GM18861 (cell line): Measurements from ENCODE around the gene CBFA2T3.

Experiments used
- ATAC-seq: cut with Tn5 transposase; IDR thresholded peaks from one replicate; pipeline ENCODE4 v1.9.1; 2021; ENCODE audit not compliant: unreplicated experiment

CBFA2T3 gene

GRCh38 chr16:88940862-88941817, 35.9 kb downstream of the CBFA2T3 start:
- ATAC-seq = no peak

- ATAC-seq = no peak
These were observed 36.8 kb downstream of the CBFA2T3 start for GRCh38 chr16:88939972-88940861.

DNA sequence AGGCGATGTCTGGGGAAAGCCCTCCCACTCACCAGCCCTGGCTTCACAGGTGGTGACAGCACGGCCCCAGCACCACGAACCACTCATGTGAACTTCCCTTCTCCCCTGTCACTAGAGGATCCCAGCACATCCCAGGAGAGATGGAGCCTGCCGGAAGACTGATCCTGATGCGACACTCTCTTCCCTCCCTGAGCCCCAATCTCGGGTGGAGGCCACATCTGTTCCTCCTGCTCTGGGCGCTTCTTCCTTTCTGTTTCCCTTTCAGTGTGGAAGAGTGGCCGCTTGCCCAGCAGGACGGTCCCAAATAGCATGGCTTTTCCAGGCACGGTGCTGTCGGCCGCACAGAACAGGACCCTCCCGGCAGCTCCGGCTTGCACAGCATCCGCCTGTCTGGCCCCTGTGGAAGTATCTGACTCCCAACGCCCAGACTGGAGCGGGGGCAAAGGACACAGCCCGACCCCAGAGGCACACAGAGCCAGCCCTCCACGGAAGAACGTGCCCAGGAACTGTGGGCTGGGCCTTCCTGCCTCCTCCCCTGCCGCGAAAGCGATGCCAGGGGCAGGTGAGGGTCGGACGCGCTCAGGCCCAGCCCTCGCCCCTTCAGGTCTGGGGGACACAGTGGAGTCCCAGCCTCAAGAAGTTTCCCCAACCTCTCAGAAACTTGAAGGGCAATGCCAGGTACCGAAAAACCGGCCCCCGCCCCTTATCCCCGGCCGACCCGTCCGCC, 37.6 kb downstream of the CBFA2T3 start:
- ATAC-seq = no peak

- ATAC-seq = no peak
These were observed 38.2 kb downstream of the CBFA2T3 start for GRCh38 chr16:88938777-88939244.

DNA sequence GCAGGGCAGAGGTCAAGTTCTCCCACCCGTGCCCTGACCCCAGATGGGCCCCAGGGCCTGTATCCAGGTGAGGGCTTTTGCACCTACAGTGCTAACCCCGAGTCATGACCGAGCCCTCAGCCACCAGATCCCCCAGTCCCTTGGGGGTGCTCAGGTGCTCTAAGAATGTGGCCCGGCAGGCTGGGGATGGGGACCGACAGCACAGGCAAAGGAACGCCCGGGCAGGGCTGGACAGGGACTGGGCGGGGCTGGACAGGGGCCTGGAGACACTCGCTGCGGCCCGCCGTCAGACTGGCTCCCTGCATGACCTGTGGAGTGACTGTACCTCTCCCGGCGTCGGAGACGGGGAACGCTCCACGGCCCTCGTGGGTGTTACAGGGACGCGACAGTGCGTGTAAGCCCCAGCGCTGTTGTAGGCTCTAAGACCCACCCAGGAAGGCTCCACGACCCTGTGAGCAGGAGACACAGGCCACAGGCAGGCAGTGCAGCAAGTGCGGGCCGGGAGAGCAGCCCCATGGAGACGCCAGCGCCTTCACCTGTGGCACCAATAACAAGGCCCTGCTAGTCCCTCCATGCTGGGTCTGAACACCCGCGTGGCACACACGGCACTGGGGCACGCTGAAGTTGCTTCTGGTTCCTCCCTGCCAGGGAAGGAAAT, 38.8 kb downstream of the CBFA2T3 start:
- ATAC-seq = no peak

DNA sequence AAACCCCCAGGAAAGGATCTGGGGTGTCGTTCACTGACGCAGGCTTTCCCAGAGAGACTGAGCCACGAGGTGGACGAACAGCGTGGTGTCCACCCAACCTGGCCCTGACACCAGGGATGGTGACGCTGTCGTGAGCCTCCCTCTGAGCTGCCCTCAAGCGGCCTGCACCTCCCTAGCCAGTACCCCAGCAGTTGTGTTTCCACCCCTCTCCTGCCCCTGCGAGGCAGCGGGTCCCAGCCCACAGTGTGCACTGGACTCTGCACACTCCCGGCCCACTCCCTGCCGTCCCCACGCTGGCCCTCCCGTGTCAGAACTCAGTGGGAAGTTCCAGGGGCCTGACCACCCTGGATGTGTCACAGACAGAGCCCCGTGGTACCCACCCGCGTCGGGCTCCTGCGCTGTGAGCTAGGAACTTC, 39.8 kb downstream of the CBFA2T3 start:
- no peak for ATAC-seq

DNA sequence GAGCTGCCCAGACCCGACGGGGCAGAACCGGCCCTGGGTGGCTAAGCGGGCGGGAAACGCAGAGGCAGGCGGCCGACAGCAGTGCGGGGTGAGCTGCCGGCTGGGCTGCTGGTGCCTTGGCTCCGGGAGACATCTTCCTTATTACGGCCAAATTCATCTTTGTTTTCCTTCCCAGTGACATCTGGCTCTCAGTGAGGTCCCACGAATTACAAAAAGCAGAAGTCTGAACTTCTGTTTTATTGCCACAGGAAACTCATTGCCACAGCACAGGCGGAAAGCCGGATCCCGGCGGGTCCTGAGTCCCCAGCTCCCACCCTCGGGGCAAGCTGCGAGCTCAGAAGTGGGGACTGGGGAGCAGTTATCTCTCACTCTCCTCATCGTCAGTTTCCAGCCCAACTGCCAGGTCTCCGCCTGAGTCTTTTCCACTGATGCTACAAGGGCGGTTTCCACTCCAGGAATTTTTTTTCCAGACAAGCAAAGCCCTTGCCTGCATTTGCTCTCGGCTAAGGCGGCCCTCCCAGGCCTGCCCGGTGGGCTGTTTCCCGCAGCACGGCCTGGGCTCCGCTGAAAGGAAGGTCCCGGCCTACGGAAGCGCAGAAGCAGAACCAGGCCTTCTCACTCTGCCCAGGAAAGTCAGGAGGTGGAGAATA, 40.3 kb downstream of the CBFA2T3 start:
- no peak for ATAC-seq

DNA sequence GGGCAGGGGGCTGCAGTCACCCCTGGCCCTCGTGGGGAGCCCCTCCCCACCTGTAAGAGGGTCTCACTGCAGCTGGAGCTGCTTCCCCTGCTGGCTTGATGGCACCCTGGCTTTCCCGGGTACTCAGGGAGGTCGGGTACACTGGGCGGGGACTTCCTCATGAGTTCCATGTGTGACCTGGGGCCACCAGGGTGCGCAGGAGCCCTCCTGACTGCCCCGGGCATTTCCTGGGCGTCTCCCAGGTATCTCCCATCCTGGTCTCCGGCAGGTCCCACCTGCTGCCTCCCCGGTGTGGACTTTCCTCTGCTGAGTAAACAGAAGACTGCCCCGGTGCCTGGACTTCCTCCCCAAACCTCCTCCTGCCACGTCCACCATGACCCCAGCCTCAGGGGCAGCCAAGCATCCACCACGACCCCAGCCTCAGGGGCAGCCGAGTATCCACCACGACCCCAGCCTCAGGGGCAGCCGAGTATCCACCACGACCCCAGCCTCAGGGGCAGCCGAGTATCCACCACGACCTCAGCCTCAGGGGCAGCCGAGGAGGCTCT, 40.9 kb downstream of the CBFA2T3 start:
- no peak for ATAC-seq

GRCh38 chr16:88934066-88934667, 42.8 kb downstream of the CBFA2T3 start:
- no peak for ATAC-seq

- ATAC-seq = no peak
These were observed 44.1 kb downstream of the CBFA2T3 start for GRCh38 chr16:88932929-88933328.

DNA sequence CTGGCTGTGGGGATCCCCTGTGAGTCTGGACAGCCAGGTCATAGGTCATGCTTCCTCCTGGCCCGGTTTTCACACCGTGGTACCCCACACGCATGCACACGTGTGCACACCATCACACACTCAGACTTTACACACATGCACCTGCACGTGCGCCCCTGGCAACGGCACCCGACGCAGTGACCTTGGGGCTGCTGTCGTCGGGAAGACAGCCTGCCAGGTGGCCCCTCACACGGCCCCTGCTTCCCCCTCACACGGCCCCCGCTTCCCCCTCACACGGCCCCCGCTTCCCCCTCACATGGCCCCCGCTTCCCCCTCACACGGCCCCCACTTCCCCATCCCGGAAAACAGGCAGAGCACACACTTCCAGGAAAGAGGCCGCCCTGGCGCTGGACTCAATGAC, 45.1 kb downstream of the CBFA2T3 start:
- no peak for ATAC-seq

DNA sequence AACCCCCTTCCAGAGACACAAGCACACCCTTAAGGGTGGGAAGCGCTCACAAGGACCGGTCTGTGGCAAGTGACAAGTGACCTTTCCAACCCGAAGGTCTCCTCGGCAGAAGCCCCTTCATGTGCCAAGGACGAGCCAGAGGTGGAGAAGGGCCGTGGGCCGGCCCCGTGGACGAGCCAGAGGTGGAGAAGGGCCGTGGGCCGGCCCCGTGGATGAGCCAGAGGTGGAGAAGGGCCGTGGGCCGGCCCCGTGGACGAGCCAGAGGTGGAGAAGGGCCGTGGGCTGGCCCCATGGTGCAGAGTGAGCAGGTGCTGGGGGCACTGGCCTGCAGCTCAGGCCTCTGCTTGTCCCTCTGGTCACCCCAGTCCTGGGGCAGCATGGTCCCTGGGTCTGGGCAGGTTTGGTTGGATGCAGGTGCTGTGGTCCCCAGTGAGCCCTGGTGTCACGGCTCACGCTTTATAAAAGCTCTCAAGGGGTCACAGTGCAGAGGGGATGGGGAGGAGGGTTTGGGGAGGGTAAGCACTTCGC, 45.6 kb downstream of the CBFA2T3 start:
- no peak for ATAC-seq

- ATAC-seq = no peak
These were observed 46.3 kb downstream of the CBFA2T3 start for GRCh38 chr16:88930716-88931115.

DNA sequence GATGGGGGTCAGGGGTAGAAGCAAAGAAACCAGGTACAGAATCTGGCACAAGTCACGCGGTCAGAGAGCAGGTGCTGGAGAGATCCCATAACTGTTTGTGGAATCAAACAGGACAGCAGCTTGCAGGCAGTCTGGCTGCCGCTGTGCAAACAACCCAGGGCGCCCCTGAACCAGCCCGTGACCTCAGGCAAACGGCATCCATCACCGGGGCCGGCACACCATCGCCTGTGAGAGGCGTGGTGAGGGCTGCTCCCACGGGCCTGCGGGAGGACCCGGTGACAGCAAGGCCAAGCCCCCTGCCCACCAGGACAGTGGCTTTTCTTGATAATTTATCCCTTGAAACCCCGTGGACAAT, 47.9 kb downstream of the CBFA2T3 start:
- ATAC-seq = no peak

GRCh38 chr16:88928405-88929090, 48.5 kb downstream of the CBFA2T3 start:
- ATAC-seq = no peak

GRCh38 chr16:88927661-88928060, 49.3 kb downstream of the CBFA2T3 start:
- ATAC-seq = no peak

- ATAC-seq = no peak
These were observed 50.0 kb downstream of the CBFA2T3 start for GRCh38 chr16:88927010-88927409.

- ATAC-seq = no peak
These were observed 50.5 kb downstream of the CBFA2T3 start for GRCh38 chr16:88926374-88926990.
